Measurements from ENCODE around the gene CBFA2T3. TPM values are rescaled to one million over a fixed set of nuclear protein-coding genes. Genes with fewer than 3 reads are reported as not detected.

Gene CBFA2T3
- not detected for total RNA-seq

DNA sequence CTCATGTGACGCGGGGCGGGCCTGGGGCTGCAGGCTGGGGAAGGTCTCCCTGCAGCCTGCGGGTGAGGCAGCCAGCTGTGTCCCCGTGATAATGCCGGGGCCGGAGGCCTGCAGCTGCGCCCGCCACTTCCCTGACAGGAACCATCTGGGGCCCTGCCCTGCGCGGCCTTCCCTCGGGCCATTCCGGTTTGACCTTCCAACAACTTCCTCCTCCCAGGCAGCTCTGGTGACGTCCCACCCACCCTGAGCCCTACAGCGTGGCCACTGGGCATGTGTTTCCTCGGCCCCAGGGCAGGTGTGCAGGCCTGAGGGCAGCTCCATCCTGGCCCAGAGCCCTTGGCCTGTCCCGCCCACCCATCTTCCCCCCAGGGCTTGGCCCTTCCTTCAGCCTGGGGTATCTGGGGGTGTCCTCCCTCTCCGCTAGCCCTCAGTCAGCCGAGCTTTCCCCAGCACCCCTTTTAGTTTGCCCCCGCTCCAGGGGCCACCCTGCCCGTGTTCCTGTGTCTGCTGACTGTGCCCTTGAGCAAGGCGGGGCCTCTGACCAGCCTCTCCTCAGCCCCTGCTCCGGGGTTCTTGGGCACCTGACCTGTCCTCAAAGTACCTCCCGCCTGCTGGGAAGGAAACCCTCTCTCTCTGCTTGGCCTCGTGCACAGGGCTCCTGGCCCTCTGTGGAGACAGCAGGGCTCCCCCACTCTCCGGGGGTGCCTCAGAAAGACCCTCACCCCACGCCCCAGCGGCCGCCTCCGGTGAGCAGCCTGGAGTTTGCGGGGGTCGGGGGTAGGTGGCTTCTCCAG, at the start of gene CBFA2T3:
Gene CBFA2T3, minus strand, starts transcription at position 190 of the 794 bp plus-strand sequence. CDS start 400 bp downstream, outside the sequence.
- no peaks in the 10 kb centered on the region for H3K4me1 Mint-ChIP-seq (ENCODE audit: low read depth)
- H3K4me3 Mint-ChIP-seq, result no peak within 1 kb of the TSS
- intact Hi-C loops (cut with micrococcal nuclease), result no loop called here
- DNase-seq, result no peak
- H3K27ac Mint-ChIP-seq, result no peak within 1 kb of the TSS
- peaks cover 19% of the 10 kb centered on the region for H3K27me3 Mint-ChIP-seq (ENCODE audit: low read depth)
- CTCF ChIA-PET, result no interaction called here
- H3K36me3 Mint-ChIP-seq (ENCODE audit: low read depth), result no peaks in the 10 kb centered on the region
- no peaks in the 10 kb centered on the region for H3K9me3 Mint-ChIP-seq

DNA sequence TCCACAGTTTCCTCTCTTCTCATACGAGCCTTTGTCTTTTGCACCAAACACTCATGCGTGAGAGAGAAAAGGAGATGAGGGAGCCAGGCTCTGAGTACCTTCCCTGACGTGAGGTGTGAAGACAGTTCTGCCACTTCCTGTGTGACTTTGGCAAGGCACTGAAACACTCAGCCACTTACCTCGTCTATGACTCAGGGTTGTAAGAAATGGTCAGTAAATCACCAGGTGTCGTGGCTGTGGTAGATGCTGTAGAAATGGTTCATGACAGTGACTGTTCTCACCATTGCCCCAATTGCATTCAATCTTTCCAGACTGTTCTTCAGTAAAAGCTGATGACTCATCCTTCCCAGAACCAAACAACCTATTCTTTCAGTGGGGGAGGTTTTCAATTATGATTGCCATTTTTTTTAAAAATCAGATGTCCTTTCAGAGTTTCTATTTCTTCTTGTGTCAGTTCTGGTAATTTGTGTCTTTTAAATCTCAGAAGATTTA, 49.2 kb upstream of the CBFA2T3 start:
- Mint-ChIP-seq H3K27me3 (ENCODE audit: low read depth) (no peaks in the 10 kb centered on the region), H3K4me3 (no peak overlapping the region), H3K27ac (peak overlapping the region; percentile 87), H3K9me3 (peaks cover 20% of the 10 kb centered on the region), H3K4me1 (ENCODE audit: low read depth) (peaks cover 29% of the 10 kb centered on the region), H3K36me3 (ENCODE audit: low read depth) (no peaks in the 10 kb centered on the region)
- DNase-seq, result peak; percentile 85
- intact Hi-C loops (cut with micrococcal nuclease), result loop anchor here (1.0 to 2.0 kb wide), 2 partner anchors 71 to 89 kb away; no protein-coding TSS in a partner anchor
- CTCF ChIA-PET, result no interaction called here

DNA sequence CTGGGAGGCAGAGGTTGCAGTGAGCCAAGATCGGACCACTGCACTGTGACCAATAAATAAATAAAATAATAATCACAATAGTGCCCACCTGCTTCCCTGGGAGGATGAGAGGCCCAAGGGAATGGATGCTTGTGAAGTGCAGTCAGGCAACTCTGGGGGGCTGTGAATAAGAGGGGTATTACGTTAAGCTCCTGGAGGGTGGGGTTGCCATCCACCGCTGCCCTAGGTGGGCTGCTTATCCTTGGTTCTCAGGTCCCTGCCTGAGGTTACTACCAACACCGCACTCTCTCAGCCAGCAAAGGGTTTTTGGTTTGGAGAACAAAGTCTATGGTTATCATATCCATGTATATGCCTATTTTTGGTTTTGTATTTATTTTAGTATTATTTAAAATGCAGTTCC, 48.6 kb upstream of the CBFA2T3 start:
- no peak for DNase-seq
- intact Hi-C loops (cut with micrococcal nuclease), result loop anchor here (1.0 to 2.0 kb wide), 2 partner anchors 72 to 89 kb away; no protein-coding TSS in a partner anchor
- peak overlapping the region; percentile 87 for H3K27ac Mint-ChIP-seq
- H3K27me3 Mint-ChIP-seq (ENCODE audit: low read depth), result no peaks in the 10 kb centered on the region
- H3K4me3 Mint-ChIP-seq, result no peak overlapping the region
- peaks cover 29% of the 10 kb centered on the region for H3K4me1 Mint-ChIP-seq (ENCODE audit: low read depth)
- H3K36me3 Mint-ChIP-seq (ENCODE audit: low read depth), result no peaks in the 10 kb centered on the region
- CTCF ChIA-PET, result no interaction called here
- peaks cover 16% of the 10 kb centered on the region for H3K9me3 Mint-ChIP-seq

DNA sequence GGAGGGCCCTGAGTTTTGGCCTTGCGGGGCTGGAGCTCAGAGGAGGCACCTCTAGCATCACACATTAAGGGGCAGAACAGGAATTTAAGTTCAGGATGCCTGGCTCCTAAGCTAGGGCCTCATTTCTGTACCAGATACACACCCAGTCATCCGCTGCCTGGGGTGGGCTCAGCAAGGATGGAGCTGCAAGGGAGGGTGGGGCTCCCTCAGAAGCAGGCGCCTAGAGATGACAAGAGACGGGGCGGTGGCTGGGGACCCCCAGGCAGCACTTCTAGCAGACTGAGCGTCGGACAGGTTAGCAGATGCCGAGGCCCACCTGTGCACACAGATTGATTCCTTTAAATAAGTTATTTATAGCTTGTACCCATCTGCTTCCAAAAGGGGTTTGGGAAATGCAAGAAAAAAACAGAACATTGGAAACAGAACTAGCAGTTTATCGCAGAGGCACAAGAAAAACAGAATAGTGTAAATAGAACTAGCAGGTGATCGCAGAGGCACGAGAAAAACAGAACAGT, 47.6 kb upstream of the CBFA2T3 start:
- CTCF ChIA-PET, result no interaction called here

DNA sequence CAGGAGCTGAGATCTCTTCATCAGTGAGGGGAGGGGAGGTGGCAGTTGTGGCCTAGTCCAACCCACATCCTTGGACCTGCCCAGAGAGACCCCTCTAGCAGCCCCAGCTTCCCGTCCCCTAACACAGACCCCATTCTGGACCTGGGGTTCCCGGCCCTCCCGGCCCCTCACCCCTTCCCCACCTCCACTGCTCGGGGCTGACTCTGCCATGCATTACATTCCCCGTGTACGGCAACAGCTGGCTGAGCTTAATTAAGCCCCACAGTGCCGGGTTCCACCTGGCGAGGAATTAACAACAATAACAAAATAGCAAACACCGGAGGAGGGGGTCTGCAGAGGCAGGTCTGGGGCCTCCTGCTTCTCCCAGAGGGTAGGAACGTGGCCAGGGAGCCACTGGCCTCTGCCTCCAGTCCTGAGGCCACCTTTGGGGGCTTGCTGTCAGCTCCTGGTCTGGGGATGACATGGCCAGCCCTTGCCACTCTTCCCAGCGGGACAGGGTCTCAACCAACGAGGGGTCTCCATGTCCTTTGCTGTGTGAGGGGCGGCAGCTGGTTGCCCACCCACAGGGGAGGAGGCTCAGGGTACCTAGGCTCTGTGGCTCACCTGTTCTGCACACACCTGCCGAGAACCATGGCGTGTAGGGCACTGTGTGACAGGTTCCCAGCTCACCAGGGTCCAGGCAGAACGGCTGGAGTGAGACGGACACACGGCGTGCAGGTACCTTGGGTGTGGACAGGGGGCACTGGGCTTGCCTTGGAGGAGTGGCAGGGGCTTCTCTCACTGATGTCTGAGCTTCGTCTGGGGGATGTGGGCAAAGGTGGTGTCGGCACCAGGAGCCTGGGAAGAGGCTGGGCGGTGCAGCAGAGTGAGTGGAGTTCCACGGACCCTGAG, 46.9 kb upstream of the CBFA2T3 start:
- no peak for DNase-seq
- no peaks in the 10 kb centered on the region for H3K27me3 Mint-ChIP-seq (ENCODE audit: low read depth)
- peaks cover 31% of the 10 kb centered on the region for H3K4me1 Mint-ChIP-seq (ENCODE audit: low read depth)
- no peak overlapping the region for H3K27ac Mint-ChIP-seq
- H3K36me3 Mint-ChIP-seq (ENCODE audit: low read depth), result no peaks in the 10 kb centered on the region
- intact Hi-C loops (cut with micrococcal nuclease), result no loop called here
- no peak overlapping the region for H3K4me3 Mint-ChIP-seq
- CTCF ChIA-PET, result no interaction called here
- peaks cover 16% of the 10 kb centered on the region for H3K9me3 Mint-ChIP-seq

More for the DNA sequence above, 47.6 kb upstream of the CBFA2T3 start:
- Mint-ChIP-seq H3K4me3 (no peak overlapping the region), H3K27me3 (ENCODE audit: low read depth) (no peaks in the 10 kb centered on the region), H3K27ac (no peak overlapping the region), H3K36me3 (ENCODE audit: low read depth) (no peaks in the 10 kb centered on the region), H3K9me3 (peaks cover 16% of the 10 kb centered on the region), H3K4me1 (ENCODE audit: low read depth) (peaks cover 31% of the 10 kb centered on the region)
- intact Hi-C loops (cut with micrococcal nuclease), result no loop called here
- no peak for DNase-seq

DNA sequence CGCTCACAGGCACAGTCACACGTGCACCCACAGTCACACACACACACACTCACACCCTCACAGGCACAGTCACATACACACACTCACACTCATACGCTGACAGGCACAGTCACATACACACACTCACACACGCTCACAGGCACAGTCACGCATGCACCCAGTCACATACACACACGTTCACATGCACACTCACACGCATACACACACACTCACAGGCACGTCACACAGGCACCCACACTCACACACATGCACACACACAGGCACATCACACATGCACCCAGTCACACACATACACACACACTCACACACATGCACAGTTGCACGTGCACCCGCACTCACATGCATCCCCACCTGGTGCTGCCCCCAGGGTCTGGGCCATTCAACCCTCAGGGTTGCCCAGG, 46.1 kb upstream of the CBFA2T3 start:
- Mint-ChIP-seq H3K27ac (no peak overlapping the region), H3K4me3 (no peak overlapping the region), H3K27me3 (ENCODE audit: low read depth) (no peaks in the 10 kb centered on the region), H3K9me3 (peaks cover 16% of the 10 kb centered on the region), H3K4me1 (ENCODE audit: low read depth) (peaks cover 31% of the 10 kb centered on the region), H3K36me3 (ENCODE audit: low read depth) (no peaks in the 10 kb centered on the region)
- intact Hi-C loops (cut with micrococcal nuclease), result no loop called here
- CTCF ChIA-PET, result no interaction called here
- DNase-seq, result no peak

DNA sequence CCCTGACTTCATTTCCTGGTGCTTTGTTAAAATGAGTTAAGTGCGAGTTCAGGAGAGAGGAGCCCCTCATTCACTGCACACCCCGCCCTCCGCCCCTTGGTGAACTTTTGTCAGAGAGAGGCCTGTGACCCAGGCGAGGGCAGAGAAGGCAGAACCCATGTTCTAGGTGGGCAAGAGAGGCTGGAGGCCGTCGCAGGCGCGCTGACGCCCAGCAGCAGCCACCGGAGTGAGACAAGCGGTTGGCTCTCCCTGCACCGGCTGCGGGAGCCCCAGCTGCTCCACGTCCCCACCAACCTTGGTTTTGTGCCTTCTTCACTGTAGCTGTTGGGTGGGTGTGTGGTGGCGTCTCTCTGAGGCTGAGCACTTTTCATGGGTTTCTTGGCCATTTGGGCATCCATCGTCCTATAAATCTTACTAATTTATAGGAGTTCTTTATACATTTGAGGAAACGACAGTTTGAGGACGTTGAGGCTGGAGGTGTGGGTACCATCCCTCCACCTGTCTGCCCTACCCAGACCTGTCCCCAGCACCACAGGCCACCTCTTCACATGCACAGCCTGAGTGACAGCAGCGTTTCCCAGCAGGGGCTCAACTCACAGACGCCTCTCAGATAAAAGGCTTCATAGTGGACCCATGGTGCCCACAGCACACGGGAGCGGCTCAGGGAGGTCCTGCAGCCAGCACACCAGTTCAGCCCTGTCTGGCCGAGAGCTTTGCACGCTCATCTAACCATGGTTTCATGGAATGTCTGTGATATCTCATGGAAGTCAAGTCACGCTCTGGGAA, 45.2 kb upstream of the CBFA2T3 start:
- peaks cover 13% of the 10 kb centered on the region for H3K9me3 Mint-ChIP-seq
- peaks cover 28% of the 10 kb centered on the region for H3K4me1 Mint-ChIP-seq (ENCODE audit: low read depth)
- intact Hi-C loops (cut with micrococcal nuclease), result no loop called here
- H3K4me3 Mint-ChIP-seq, result no peak overlapping the region
- H3K27ac Mint-ChIP-seq, result no peak overlapping the region
- no peaks in the 10 kb centered on the region for H3K36me3 Mint-ChIP-seq (ENCODE audit: low read depth)
- CTCF ChIA-PET, result interaction anchor here (0.6 kb wide), 2 partner anchors 12 to 90 kb away, joined by 3 to 4 read pairs; no protein-coding TSS in a partner anchor
- H3K27me3 Mint-ChIP-seq (ENCODE audit: low read depth), result no peaks in the 10 kb centered on the region
- DNase-seq, result no peak

DNA sequence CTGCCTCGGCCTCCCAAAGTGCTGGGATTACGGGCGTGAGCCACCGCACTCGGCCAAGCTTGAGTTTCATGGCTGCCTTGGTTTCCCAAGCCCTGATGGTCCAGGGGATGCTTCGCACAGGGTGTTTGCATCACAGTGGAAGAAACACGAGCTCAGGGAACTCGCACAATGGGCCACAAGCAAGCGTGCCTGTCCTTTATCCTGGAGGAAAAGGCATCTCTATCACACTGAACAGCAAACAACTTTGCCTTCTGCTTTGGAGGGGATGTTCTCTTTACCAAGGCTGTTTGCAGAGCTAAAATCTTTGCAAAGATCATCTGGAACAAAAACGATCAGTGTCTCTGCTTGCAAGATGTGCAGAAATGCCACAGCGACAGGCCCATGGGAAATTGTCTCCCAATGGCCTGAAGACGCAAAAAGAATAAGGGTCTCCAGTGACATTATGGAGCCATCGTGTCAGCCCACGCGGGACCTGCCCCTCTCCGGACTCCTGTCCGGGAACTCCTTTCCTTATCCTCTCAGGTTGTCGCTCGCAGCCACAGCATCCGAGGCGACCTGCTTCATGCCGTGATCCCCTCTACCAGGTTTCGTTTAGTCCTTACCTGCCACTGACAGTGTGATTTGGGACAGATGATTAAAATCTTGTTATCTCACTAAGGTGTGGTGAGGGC, 44.1 kb upstream of the CBFA2T3 start:
- H3K4me3 Mint-ChIP-seq, result no peak overlapping the region
- peaks cover 4% of the 10 kb centered on the region for H3K9me3 Mint-ChIP-seq
- no peaks in the 10 kb centered on the region for H3K36me3 Mint-ChIP-seq (ENCODE audit: low read depth)
- H3K27ac Mint-ChIP-seq, result no peak overlapping the region
- intact Hi-C loops (cut with micrococcal nuclease), result no loop called here
- CTCF ChIA-PET, result no interaction called here
- peaks cover 19% of the 10 kb centered on the region for H3K4me1 Mint-ChIP-seq (ENCODE audit: low read depth)
- peaks cover under 1% of the 10 kb centered on the region for H3K27me3 Mint-ChIP-seq (ENCODE audit: low read depth)
- no peak for DNase-seq

DNA sequence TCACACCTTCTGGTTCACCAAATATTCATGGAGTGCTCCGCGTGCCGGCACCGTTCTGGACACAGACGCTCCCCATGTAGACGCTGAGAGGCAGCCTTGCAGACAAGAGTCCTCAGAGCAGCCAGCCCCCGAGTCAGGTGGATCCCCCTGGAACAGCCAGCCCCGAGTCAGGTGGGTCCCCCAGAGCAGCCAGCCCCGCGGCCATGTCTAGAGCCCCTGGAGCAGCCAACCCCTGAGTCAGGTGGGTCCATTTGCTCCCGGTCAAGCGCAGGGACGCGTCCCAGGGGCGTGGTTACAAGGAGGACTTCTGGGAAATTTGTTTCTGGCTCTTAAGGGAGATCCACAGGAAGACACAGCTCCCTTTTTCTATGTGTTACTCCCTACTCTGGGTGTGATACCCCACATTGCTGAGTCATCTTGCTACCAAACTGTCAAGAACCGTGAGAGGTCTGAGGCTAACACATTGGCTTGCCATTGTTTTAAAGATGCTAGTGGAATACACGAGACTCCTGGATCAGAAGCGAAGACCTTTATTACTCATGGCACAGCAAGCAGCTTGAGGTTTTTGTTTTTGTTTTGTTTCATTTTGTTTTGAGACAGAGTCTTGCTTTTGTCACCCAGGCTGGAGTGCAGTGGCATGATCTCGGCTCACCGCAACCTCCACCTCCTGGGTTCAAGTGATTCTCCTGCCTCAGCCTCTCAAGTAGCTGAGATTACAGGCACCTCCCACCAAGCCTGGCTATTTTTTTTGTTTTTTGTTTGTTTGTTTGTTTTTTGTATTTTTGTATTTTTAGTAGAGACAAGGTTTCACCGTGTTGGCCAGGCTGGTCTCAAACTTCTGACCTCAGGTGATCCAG, 43.3 kb upstream of the CBFA2T3 start:
- no peak overlapping the region for H3K27ac Mint-ChIP-seq

DNA sequence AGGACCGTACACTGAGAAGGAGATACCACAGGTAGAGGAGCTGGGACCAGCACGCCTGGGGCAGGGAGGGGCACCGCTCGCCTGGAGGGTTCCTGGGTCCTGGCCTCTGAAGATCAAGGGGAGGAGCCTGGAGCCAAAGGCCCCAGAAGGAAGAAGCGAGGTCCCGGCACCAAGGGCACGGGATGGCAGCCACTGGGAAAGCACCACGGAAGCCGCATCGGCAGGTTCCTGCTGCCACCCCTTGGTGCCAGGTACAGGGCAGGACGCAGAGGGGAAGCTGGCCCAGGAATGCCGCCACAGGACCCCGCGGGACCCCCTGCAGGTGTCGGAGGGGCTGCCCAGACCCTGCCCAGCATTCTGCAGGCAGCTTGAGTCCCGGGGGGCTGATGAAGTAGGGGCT, 42.5 kb upstream of the CBFA2T3 start:
- intact Hi-C loops (cut with micrococcal nuclease), result no loop called here
- Mint-ChIP-seq H3K27me3 (ENCODE audit: low read depth) (peaks cover 2% of the 10 kb centered on the region), H3K9me3 (no peaks in the 10 kb centered on the region), H3K36me3 (ENCODE audit: low read depth) (no peaks in the 10 kb centered on the region), H3K4me1 (ENCODE audit: low read depth) (peaks cover 5% of the 10 kb centered on the region), H3K4me3 (no peak overlapping the region), H3K27ac (no peak overlapping the region)
- no peak for DNase-seq
- CTCF ChIA-PET, result no interaction called here

More for the DNA sequence above, 43.3 kb upstream of the CBFA2T3 start:
- Mint-ChIP-seq H3K4me3 (no peak overlapping the region), H3K9me3 (peaks cover 1% of the 10 kb centered on the region), H3K4me1 (ENCODE audit: low read depth) (peaks cover 13% of the 10 kb centered on the region), H3K36me3 (ENCODE audit: low read depth) (no peaks in the 10 kb centered on the region), H3K27me3 (ENCODE audit: low read depth) (peaks cover 2% of the 10 kb centered on the region)
- intact Hi-C loops (cut with micrococcal nuclease), result no loop called here
- CTCF ChIA-PET, result interaction anchor here (0.6 kb wide), 1 partner anchor 922 kb away, joined by 4 read pairs; no protein-coding TSS in a partner anchor
- DNase-seq, result peak; percentile 60
